ENCODE data around the gene ALS2.

GRCh38 chr2:201653221-201653620, 127.5 kb downstream of the ALS2 start:
- TF ChIP-seq CTCF (IDR thresholded peaks at IDR 0.05) (no peak), EP300 (IDR thresholded peaks at IDR 0.05) (no peak)

Measured in ovary (tissue), 3 donors.